ENCODE measurements around the gene MMP21. TPM values are rescaled to one million over a fixed set of nuclear protein-coding genes. Genes with fewer than 3 reads are reported as not detected.

The MMP21 gene
- polyA plus RNA-seq (2011; rRNA removed) = 0.04 and 0.08 TPM in 2 replicates
- not detected in 2 replicates for polyA plus RNA-seq (2012; cell fraction: cytosol; rRNA removed)
- 0.07 and 0.14 TPM in 2 replicates for polyA plus RNA-seq (2012; cell fraction: nucleus; rRNA removed)
- 0.04 TPM in 2 of 3 replicates, not detected in the other for polyA plus RNA-seq (2017; fragmentation: RNase III; extraction: RNeasy Plus Mini Kit Qiagen cat#74134 plus additional on column Dnase treatment)
- not detected in 2 replicates for polyA minus RNA-seq (2011; rRNA and poly(A)+ RNA removed)

GRCh38 chr10:125775491-125776106 lies at the start of gene MMP21:
Gene MMP21 (minus strand): TSS chr10:125775821. CDS start chr10:125775821, 0 bp downstream.
- Histone ChIP-seq H3K4me1 (no peaks in the 10 kb centered on the region), H3K4me2 (no peak within 1 kb of the TSS), H3K9me3 (no peaks in the 10 kb centered on the region), H3K27ac (no peak within 1 kb of the TSS), H3K4me3 (no peak within 1 kb of the TSS)
- FAIRE-seq (no peak), DNase-seq (ENCODE audit: low read depth in 1 of 2, low spot score in 1 of 2) (no peak), ATAC-seq (peak in 1 of 2 experiments; percentile 23; a peak in 3 of 6 replicates)
- TF ChIP-seq NR3C1 (IDR thresholded peaks at IDR 0.05) = no peak
- TF ChIP-seq KDM5A (IDR thresholded peaks at IDR 0.05) = no peak
- TF ChIP-seq MYC (IDR thresholded peaks at IDR 0.05; ENCODE audit: borderline replicate concordance, low read length) = no peak
- 80% methylated on average over 21 of the region's 26 CpGs for whole genome bisulfite sequencing (ENCODE audit: missing lambda C conversion rate)
- ChIA-PET CTCF (interaction anchor here (1.2 kb wide), 1 partner anchor 13 kb away, joined by 3 read pairs; no protein-coding TSS in a partner anchor), POLR2A (no interaction called here)

GRCh38 chr10:125824736-125825135 lies 49.1 kb upstream of the MMP21 start:
- peak overlapping the region; percentile 85 for H3K4me2 ChIP-seq
- peak overlapping the region; percentile 11 to 99; a peak in 4 of 6 replicates for H3K27ac ChIP-seq
- 0 out of 6 replicates have a peak, but pooled peaks of 1 of the 2 experiments have one; percentile 19 for ATAC-seq
- H3K4me3 ChIP-seq = peak overlapping the region; percentile 88
- peak; percentile 15 to 24 for DNase-seq (ENCODE audit: low read depth in 1 of 2, low spot score in 1 of 2)
- POLR2A ChIA-PET = no interaction called here
- no peaks in the 10 kb centered on the region for H3K9me3 ChIP-seq
- no peak for FAIRE-seq
- TF ChIP-seq MYC (IDR thresholded peaks at IDR 0.05; ENCODE audit: borderline replicate concordance, low read length) = no peak
- TF ChIP-seq HOXB13 (CRISPR knock-in tag; IDR thresholded peaks at IDR 0.05; ENCODE audit: low read depth) = no peak
- no peak for TF ChIP-seq FOSL2 (IDR thresholded peaks at IDR 0.05)
- peak; percentile 59 for TF ChIP-seq FOSL2 (CRISPR knock-in tag; IDR thresholded peaks at IDR 0.05)
- no peak for TF ChIP-seq PBX3 (IDR thresholded peaks at IDR 0.05)
- TF ChIP-seq POLR2AphosphoS2 (conservative IDR thresholded peaks at IDR 0.05; ENCODE audit: low read length) = no peak
- TF ChIP-seq ZFP36 (IDR thresholded peaks at IDR 0.05; ENCODE audit: borderline replicate concordance, partially characterized antibody) = no peak
- no peak for TF ChIP-seq TP53 (CRISPR knock-in tag; IDR thresholded peaks at IDR 0.05)
- TF ChIP-seq RFX5 (IDR thresholded peaks at IDR 0.05) = no peak
- CTCF ChIA-PET = interaction anchor here (1.2 kb wide), 1 partner anchor 10 kb away, joined by 6 read pairs; no protein-coding TSS in a partner anchor
- WGBS (ENCODE audit: missing lambda C conversion rate) = 56% methylated on average over 1 of the region's 1 CpG
- peaks cover 25% of the 10 kb centered on the region for H3K4me1 ChIP-seq

GRCh38 chr10:125823663-125824251 lies 48.1 kb upstream of the MMP21 start:
- Histone ChIP-seq H3K4me2 (peak overlapping the region; percentile 85), H3K4me1 (peaks cover 25% of the 10 kb centered on the region), H3K9me3 (no peaks in the 10 kb centered on the region), H3K27ac (peak overlapping the region; percentile 99), H3K4me3 (peak overlapping the region; percentile 88)
- ChIA-PET POLR2A (interaction anchor here (0.8 to 1.6 kb wide), 5 partner anchors 17 to 104 kb away, joined by 3 to 11 read pairs (median 4); partner anchors contain the start of gene EDRF1), CTCF (interaction anchor here (1.2 to 1.5 kb wide), 2 partner anchors 11 to 34 kb away, joined by 3 to 6 read pairs; no protein-coding TSS in a partner anchor)
- 2% methylated on average over 20 of the region's 20 CpGs for WGBS (ENCODE audit: missing lambda C conversion rate)
- no peak for FAIRE-seq
- TF ChIP-seq POLR2A (IDR thresholded peaks at IDR 0.05; ENCODE audit: low read length) (no peak), CTCF (IDR thresholded peaks at IDR 0.05) (no peak), KDM1A (IDR thresholded peaks at IDR 0.05; ENCODE audit: low read depth) (no peak), PHF8 (IDR thresholded peaks at IDR 0.05; ENCODE audit: borderline replicate concordance, low read depth) (peak; percentile 43; the same call in 1 of the 2 replicates), CHD2 (IDR thresholded peaks at IDR 0.05; ENCODE audit: low read length, partially characterized antibody) (no peak), RAD21 (conservative IDR thresholded peaks at IDR 0.05 in 1 of 2, IDR thresholded peaks at IDR 0.05 in 1 of 2) (no peak), REST (IDR thresholded peaks at IDR 0.05) (no peak), CEBPB (IDR thresholded peaks at IDR 0.05) (no peak)
- ATAC-seq = peak; percentile 4 to 39; a peak in 3 of 6 replicates
- no peak for DNase-seq (ENCODE audit: low read depth in 1 of 2, low spot score in 1 of 2)
